GM10266 (cell line): ENCODE results near the gene MICAL3.
"Not testable (repeated sequence)": the region's sequence is repeated elsewhere in the genome, so short reads cannot be mapped to it uniquely, and the experiment has no call there.

Experiments used
- DNase-seq: peaks from one replicate; pipeline ENCODE4 v3.0.0; 2012; ENCODE audit errors: extremely low spot score
- CTCF ChIP-seq: IDR thresholded peaks from 2 replicates; pipeline ENCODE4 v1.5.1; 2012; ENCODE audit warnings: mild to moderate bottlenecking, low read depth; ENCODE audit not compliant: control insufficient read depth, insufficient read depth; ENCODE audit errors: missing control alignments

The MICAL3 gene

DNA sequence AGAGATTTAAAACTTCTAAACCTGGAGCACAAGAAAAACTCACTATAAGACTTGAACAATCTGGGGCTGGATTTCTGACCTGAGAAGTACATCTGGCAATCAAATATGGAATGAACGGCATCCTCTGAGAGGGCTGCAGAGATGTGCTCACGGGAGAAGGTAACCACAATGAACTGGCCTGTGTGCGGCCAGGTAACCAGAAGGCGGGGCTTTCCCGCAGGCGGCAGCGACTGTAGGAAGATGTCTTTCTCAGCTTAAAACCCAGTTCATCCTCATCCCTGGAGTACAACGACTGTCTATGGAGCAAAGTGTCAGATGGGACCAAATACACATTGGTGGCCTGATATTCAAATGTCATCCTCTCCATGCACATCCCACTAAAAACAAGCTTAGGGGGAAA lies 24.5 kb downstream of the MICAL3 start:
- no peak for DNase-seq
- TF ChIP-seq CTCF, result no peak

DNA sequence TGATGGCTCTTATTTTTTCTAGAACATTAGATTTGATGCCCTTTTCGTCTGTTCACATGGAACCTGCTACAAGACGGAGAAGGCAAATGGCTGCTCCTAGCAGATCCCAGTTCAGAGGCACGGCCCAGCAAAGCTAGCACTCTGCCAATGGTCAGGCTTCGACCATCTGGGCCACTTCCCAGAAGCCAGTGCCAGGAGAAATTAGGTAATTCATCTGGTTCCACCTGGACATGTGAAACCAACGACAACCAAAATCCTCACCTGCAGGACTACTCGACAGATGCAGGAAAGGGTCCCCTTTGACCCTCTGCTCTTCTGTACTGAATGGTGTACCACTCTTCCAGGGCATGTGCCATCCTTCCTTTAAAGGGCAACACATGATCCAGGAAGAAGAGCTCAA lies 25.4 kb downstream of the MICAL3 start:
- no peak for TF ChIP-seq CTCF
- DNase-seq, result no peak

DNA sequence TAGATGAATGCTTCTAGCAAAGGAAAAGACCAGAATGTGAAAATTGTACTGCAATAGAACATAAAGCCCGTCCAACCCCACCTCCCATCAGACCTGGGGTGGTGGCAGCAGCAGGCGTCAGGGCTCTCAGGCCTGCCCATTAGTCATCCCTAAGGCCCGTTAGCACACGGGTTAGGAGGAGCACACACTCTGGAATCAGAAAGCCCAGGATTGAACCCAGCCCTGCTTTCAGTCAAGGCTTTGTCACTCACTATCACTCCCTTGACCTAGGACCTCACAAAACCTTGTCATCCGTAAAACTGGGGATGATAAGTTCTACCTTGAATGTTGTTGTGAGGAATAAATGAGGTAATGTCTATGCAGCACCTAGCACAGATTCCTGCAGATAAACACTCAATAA lies 26.9 kb downstream of the MICAL3 start:
- no peak for DNase-seq
- no peak for TF ChIP-seq CTCF

GRCh38 chr22:17995256-17995655 lies 29.1 kb downstream of the MICAL3 start:
- DNase-seq, result not testable (repeated sequence)

GRCh38 chr22:17994424-17995108 lies 29.8 kb downstream of the MICAL3 start:
- DNase-seq, result no peak
- TF ChIP-seq CTCF, result no peak

GRCh38 chr22:17992976-17993375 lies 31.4 kb downstream of the MICAL3 start:
- not testable (repeated sequence) for DNase-seq

GRCh38 chr22:17991992-17992391 lies 32.4 kb downstream of the MICAL3 start:
- not testable (repeated sequence) for DNase-seq

DNA sequence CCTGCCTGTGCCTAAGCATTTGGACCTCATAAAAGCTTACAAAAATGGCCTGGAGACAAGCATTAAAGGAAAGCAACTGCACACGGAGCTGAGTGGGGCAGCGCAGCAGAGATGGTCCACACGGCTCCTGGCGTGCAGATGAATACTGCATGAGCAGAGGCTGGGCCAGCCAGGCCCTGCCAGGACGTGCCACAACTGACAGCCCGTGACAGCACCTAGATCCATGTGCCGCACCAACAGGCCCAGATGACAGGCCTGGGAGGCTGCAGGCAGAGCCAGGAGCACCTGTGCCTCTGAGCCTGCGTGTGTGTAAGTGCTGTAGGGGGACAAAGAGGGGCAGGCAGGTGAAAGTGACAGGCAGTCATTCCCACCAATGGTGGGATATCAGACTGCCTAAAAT lies 33.4 kb downstream of the MICAL3 start:
- no peak for TF ChIP-seq CTCF
- DNase-seq, result no peak

GRCh38 chr22:17990147-17990546 lies 34.2 kb downstream of the MICAL3 start:
- DNase-seq, result no peak
- TF ChIP-seq CTCF, result no peak
